ENCODE data around the gene AGBL1.
"Not testable (repeated sequence)": the region's sequence is repeated elsewhere in the genome, so short reads cannot be mapped to it uniquely, and the experiment has no call there.

Gene AGBL1

DNA sequence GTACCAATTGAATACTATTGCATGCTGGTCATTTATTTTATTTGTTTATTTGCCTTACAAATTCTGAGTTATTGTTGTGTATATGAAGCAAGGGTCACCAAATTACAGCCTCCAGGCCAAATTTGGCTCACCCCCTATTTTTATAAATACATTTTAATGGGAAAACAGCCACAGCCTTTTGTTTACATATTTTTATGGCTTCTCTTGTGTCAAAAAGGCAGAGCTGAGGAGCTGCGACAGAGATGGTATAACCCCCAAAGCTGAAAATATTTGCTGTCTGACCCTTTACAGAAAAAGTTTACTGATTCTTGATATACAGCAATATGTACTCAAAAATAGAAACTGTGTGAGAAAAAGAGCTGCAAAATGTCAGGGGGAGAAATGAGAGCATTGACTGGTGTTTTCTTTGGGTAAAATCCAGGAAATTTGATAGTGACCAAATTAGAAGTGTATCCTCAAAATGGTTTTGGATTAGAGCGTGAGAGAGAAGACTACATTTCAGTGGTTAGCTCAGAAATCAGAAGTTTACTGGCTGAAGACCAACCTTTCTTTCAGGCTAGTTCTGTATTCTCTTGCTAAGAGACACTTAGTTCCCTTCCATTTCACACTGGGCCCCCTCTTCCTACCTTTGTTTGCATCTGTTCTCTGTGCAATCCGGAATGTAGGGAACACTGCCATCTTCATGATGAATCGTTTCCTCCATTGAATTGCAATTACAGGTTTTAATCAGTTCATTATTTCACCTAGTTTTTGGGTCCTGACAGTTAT lies 757.8 kb downstream of the AGBL1 start:
- no peak for DNase-seq

DNA sequence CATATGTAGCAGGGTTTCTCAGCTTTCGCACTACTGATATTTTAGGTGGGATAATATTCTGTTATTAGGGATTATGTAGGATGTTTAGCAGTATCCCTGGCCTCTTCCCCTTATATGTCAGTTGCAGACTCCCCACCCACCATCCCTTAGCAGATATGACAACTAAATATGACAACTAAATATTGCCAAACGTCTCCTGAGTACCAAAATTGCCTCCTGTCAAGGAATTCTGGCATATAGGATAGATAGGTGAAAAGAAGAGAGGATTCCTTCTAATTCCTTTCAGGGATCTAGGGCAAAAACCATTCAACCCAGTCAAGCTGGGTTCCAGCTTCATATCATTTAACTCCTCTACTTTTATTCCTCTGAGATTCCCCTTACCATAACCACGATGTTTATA lies 759.8 kb downstream of the AGBL1 start:
- no peak for DNase-seq

DNA sequence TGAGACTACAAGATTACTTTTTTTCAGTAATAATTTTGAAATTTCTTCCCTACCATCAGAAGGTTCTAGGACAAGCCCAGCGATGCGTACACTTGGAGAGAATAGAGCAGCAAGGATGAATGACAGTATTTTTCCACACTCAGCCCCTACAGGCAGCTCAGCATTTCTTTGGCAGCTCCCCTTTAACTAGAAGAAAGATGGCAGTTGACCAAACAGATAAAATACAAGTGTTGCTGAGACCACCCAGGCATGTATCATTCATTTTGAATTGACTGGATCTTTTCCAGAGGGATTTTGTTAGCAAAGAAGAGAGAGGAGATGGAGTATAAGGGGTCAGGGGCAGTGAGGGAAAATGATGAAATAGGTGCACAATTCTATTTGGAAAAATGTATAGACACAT lies 761.3 kb downstream of the AGBL1 start:
- DNase-seq = no peak

DNA sequence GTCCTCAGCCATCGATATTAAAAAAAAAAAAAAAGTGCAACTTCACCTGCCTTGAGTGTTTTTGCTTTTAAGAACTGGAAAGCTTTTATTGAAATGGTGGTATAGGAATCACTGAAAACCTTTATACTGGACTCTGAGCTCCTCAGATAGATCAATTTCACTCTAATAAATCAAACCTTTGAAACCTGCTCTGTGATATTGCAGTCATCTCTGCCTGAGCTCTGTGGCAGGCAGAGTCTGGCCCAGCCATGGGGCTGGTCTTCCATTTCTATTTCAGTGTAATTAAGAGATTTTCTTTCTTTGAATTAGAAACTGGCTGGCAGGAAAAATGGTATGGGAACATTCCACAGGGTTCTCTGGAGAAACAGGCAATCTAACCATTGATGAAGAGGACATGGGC lies 762.5 kb downstream of the AGBL1 start:
- DNase-seq = no peak

DNA sequence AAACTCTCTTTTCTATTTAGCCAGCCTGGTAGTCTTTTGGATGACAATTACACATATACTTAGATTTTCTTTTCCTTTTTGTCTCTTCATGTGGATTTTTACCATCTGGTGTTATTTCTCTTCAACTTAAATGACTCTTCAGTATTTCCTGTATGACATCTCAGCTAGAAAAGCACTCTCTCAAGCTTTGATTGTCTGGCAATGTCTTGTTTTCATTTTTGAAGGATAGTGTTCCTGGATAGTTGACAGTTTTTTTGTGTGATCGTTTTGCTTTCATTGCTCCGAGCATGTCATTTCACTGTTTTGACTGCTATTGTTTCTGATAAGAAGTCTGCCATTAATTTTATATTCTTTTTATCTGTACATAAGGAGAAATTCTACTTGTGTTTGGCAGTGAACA lies 766.4 kb downstream of the AGBL1 start:
- no peak for DNase-seq

DNA sequence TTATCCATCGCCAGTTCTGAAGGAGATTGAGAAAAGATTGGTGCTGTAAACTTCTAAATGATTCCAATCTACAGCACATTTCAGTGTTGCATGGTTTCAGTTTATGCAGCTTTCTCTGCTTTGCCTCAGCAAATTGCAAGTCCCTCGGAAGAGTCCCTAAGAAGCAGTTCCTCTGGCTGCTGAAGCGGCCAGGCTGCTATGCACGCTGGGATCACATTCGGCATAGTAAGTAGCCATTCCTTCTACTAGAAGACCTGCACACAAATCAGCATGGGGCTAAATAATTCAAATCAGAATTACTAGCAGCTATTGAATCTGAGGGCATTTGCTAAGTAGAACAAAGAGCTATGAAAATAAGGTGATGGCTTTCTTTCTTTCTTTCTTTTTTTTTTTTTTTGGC lies 769.5 kb downstream of the AGBL1 start:
- no peak for DNase-seq

DNA sequence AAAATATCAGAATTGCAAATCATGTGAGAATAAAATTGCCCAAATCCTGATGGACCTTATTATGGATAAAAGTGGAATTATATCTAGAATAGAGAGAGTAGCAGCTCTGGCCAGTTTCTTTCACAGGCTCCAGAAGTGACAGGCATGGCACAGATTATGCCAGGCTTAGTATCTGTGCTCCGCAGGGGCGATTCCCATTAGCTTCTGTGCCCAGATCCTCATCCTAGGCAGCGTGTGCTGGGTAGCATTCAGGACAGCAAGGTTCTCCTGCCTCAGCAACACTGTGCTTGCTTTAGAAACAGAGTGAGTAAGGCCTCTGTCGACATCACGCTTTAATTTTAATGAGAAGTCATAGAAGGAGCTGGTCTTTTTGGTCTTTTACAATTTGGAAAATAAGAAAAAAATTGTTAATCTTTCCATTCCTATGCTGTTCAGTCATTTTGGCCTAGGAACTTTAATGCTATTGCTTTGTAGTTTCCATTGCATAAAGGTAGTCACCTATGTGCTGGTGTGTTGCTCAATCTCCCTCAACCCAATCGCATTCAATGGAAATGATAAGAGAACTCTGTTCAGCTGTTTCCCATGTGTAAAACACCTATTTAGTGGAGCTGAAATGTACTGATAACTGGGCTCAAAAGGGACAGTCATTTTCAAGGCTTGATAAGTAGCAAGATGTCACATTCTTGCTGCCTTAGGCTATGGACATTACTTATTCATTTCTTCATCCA lies 770.1 kb downstream of the AGBL1 start:
- no peak for DNase-seq

DNA sequence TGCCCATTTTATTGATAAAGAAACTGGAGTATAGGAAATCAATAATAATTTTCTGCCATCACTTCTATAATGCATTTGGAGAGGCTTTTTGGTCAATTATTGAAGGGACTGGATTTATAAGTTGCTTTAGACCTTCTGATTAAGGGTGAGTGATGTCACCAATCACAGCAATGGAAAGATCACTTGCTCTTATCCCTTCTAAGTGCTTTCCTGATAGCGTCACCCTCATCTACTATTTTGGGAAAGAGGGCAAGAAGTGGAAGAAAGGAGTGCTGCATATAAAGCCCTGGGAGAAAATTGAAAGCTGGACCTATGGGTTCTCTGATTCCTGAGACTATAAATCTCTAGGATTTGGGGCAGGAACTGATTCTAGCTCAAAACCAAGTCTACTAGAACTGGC lies 771.3 kb downstream of the AGBL1 start:
- no peak for DNase-seq

DNA sequence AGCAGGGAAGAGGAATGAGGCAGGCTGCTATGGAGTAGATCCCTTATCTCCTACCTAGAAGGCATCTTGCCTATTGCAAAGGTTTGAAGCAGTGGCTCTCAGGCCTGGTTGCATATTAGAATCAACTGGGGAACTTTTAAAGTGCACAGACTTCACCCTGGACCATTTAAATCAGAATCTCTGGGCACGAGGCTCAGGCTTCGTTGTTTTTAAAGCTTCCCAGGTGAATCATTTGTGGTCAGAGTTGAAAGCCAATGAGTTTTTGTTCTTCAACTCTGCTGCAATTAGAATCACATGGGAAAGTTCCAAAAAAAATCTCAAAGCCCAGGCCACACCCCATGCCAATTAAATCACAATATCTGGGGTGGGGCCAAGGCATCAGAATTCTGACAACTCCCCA lies 773.1 kb downstream of the AGBL1 start:
- no peak for DNase-seq

DNA sequence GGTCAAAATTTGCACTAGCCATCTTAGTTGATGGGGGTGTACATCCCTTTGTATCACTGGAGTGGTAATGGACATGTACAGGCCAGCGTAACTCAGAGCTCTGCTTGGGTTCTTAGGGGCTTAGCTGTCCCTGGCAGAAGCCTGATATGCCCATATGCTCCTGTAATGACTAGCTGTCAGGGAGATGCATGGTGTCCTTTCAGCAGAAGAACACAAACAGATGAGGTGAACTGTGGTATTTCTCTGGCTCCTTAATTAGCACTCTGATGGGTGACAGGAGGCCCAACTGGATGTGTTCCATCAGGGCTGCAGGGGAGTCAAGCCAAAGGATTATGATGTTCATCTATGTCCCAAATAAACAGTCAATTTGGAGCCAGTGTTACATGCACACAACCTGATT lies 774.5 kb downstream of the AGBL1 start:
- no peak for DNase-seq

DNA sequence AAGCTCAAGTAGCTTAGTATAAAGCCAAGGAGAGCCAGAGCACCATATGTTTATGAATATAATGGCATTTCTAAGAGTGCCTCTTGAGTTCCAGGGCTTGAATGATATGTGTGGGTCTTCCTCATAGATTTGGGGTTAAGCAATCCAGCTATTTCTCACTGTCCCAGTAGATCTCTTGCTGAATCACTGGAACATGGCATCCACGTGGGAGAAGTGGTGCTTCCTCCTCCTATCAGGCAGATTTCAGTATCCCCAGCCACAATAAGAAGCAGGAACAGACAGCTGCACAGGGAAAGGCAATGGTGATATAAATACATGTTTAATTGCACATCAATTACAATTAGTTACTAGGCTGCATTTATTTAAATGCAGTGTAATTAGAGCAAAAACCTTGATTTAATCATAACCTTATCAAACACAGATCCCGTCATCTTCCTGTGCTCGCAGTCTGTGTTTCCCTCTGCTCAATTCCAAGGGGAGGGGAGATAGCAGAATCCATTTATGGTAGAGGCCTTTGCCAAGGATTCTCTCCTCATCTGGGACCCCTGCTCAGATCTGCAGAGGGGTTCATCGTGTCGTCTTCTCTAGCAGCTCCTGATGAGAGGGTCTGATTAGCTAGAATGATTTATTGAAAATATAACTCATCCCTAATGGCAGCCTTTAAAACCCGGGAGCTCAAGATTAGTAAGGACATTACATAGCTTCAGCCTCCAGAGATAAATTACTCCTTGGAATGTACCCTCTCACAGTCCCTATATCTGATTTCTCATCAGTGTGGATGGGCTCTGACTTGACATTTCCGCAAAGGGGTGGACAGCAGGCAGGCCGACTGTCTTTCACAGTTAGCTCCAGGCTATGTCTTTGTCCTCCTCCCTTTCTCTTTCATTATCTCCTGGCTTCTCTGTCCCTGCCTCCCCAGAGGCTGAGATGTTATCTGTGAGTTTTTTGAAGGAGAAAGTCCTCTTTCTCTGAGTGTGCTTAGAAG lies 775.9 kb downstream of the AGBL1 start:
- no peak for DNase-seq

DNA sequence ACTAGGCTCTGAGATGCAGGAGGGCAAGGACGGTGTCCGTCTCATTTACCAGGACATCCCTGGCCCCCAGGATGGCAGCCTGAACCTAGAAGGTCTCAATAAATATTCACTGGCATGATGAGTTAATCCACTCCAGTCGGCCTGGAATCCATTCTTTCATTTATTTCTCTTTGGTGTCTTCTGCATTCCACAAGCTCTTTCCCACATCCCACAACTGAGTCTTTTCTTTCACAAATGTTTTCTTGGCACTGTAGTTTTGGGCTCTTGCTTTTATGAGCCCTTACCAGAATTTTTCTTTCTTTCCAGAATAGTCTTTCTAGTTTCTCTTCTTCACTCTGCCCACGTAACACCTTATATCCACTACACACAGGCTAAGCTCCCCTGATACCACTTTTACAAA lies 778.0 kb downstream of the AGBL1 start:
- no peak for DNase-seq

DNA sequence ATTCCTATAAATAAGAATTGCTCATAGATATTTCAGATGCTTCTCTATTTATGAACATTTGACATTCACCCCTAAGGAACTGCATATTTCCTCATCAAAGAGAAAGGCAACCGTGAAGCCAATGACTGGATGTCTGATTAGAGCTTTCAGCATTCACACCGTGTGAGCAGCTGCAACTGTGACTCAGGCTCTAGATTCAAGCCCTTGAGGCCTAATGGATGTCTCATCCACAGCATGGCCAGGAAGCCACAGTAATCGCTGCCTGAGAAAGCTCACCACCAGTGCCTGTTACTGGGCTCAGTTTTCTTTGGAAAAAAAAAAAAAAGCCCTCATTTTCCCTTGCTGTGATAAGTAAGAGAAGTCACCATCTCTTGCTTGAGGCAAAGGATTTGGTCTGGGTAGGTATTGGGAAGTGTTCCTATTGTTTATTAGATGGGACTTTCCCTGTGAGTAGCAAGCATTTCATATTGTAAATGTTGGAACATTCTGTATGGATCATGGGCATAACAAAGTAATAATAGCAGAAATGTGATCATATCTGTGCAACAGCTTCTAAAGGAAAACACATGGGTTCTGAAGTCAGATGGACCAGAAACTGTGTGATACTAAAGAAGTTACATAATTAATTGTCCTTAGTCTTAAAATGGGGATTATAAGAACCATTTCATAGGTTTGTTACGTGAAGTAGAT lies 783.7 kb downstream of the AGBL1 start:
- DNase-seq = no peak

DNA sequence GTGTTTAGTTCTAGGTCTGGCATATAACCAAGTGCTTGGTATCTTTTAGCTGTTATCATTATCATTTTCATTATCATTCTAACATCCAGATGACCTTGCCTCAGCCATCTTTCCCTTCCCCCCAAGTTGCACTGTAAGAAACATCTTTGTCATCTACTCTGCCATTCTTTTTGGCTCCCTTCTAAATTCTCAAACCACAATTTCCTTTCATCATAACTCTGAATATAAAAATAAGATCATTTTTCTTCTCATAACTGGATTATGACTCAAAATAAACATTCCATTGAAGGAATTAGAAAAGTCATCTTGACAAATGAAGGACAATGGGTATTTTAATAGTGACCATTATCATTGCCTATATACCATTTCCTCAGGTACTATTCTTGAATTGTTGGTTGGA lies 786.2 kb downstream of the AGBL1 start:
- no peak for DNase-seq

DNA sequence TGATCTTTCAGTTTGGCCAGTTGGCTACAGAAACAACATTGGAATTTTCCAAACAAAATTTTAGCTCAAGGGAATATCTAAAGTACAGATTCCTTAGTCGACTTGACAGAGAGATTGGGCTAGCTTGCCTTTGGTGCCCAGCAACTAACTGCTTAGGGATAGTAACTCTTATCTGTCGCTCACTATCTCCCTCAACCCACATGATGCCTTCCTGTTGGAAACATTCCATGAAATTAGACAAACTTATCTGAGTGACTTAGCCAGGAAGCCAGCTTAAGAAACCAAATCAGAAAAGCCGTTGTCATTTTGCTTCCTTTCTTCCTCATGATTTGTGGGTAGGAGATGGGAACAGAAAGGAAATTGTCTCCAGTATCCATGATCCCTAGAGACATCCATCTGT lies 791.2 kb downstream of the AGBL1 start:
- DNase-seq = no peak

DNA sequence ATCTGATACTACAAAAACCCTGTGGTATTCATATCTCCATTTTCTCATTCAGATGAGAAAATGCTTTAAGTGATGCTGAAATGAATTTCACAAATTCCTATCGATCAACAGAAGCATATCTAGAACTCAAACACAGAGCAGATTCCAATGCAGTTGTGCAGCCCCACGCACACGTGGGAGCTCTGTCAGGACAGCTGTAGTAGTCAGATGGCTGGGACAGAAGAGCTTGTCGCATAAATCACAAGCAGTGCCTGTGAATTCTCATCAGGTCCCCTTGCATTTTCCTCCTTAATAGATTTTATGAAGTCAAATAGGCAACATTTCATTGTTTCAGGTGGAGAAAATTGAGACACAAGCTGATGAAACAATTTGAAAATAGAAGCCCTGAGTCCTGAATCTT lies 792.3 kb downstream of the AGBL1 start:
- no peak for DNase-seq

DNA sequence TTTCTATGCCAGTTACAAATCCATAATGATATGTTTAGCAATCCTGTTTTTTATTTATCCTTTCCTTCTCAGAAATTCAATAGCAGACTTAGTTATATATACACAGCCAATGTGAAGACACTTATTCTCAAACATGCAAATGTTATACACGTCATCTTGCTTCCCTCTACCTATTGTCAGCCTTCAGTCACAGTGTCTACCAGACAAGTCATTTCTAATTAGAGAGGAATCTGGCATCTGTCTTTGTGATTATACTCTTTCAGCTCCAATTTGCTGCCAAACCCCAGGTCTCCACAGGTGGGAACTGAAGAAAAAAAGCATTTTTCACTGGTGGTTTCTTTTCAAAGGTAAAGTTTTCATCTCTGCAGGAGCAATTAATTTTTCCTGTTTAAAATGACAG lies 793.1 kb downstream of the AGBL1 start:
- no peak for DNase-seq

DNA sequence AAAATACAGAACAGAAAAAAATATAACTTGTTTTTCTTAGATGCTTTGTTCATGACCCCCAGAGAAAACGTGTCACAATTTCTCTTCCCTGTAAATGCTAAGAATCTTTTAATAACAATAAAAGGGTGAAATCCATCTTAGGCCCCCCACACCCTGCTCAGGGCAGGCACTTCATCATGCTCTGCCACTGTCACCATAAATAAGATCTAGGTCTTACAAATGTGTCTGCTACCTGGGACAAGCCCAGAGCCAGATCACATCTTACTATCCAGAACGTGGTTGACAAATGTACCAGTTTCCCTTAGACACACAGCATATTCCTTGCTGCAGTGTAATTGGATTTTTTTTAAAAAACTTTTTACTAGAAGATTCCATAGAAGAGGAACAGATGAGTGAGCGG lies 795.4 kb downstream of the AGBL1 start:
- no peak for DNase-seq

DNA sequence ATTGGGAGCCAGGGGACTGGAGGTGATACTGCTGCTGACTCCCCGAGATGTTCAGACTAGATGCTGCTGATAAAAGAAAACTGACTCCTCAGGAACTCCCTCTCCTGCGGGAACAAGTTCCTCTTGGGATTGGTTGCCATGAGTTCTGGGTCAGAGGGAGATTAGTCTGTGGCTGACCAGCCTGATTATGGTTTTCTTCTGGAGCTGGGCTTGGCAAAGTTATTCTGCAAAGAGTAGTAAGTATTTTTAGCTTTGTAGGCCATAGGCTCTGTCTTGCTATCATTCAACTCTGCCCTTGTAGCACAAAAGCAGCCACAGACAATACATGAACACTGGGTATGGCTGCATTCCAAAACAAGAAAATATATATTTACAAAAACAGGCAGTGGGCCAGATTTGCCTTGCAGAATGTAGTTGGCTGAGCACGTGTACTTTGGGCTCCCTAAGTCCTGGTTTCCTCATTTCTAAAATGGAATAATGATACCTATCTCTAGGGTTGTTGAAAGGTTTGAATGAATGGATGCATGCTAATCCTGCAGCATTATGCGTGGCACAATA lies 796.8 kb downstream of the AGBL1 start:
- no peak for DNase-seq

DNA sequence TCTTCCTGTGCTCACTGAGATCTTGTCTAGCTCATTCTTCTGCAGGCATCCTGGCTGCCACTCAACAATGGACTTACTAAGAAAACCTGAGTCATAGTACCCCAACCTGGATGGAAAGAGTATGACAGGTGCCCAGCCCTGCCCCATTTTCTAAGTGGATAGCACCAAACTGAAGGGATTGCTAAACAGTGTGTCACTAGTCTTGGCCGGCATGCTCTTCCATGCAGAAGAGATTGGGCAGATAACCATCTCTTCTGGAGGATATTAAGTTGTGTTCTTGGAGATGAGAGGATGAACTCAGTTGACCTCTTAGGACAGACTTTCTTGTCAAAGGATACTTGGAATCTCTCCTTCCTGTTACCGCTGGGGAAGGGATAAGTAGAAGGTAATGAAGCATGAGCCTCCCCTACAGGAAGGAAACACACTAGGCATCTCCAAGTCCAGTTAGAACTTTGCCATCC lies 797.5 kb downstream of the AGBL1 start:
- DNase-seq = no peak

DNA sequence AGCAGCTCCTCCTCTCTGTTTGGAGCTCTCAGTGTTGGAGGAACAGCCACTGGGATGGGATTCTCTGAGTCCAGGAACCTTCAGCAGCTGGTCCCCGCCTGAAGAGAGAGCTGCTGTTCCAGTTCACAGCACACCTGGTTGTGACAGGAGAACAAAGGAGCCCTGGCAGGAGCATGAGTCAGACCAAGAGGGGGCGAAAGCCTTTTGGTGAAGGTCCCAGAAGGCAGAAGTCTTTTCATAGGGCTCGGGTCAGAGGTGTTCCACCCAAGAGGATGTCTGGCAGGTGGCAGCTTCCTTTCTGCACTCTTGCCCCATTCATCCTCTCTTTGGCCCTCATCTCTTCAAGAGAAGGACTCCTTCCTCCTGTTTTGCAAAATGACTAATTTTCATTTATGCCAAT lies 799.2 kb downstream of the AGBL1 start:
- DNase-seq = not testable (repeated sequence)
